Activated CD8-positive, alpha-beta memory T cell treated with anti-CD3 and anti-CD28 coated beads, Interleukin-2, amount 50 U/mL, for 4 hours (primary cell): ENCODE measurements around the gene DRICH1.
"Not testable (repeated sequence)": the region's sequence is repeated elsewhere in the genome, so short reads cannot be mapped to it uniquely, and the experiment has no call there.

Experiments
- DNase-seq: peaks from one replicate; pipeline ENCODE4 v3.0.0-alpha.2; 2020

The DRICH1 gene

GRCh38 chr22:23565915-23566704 is 66.0 kb downstream of the DRICH1 start:
- no peak for DNase-seq

GRCh38 chr22:23565305-23565914 is 66.7 kb downstream of the DRICH1 start:
- DNase-seq: no peak

- DNase-seq: no peak
Measured at GRCh38 chr22:23564276-23564675, 67.8 kb downstream of the DRICH1 start.

- no peak for DNase-seq
Measured at GRCh38 chr22:23563111-23563510, 69.0 kb downstream of the DRICH1 start.

- no peak for DNase-seq
Measured at GRCh38 chr22:23562186-23562585, 69.9 kb downstream of the DRICH1 start.

GRCh38 chr22:23561025-23561510 is 71.1 kb downstream of the DRICH1 start:
- peak; percentile 4 for DNase-seq

- not testable (repeated sequence) for DNase-seq
Measured at GRCh38 chr22:23560215-23560614, 71.9 kb downstream of the DRICH1 start.
